ENCODE measurements around the gene ANO6. TPM values are rescaled to one million over a fixed set of nuclear protein-coding genes. Genes with fewer than 3 reads are reported as not detected.

The ANO6 gene
- total RNA-seq, 1 experiment from 2014 or later = 34.2 TPM

GRCh38 chr12:45294906-45295305, 79.0 kb downstream of the ANO6 start:
- no TSS peak for BruUV-seq (replicated peaks)
- intact Hi-C loops (cut with micrococcal nuclease; ENCODE audit: unreplicated experiment) = no loop called here
- no peak for TF ChIP-seq CTCF (IDR thresholded peaks at IDR 0.05; ENCODE audit: unreplicated experiment)
- no peak for DNase-seq
- H3K27ac Mint-ChIP-seq (ENCODE audit: unreplicated experiment) = no peak overlapping the region
- no peaks in the 10 kb centered on the region for H3K9me3 Mint-ChIP-seq (ENCODE audit: low read depth, unreplicated experiment)
- no peaks in the 10 kb centered on the region for H3K27me3 Mint-ChIP-seq (ENCODE audit: unreplicated experiment)
- H3K4me1 Mint-ChIP-seq (ENCODE audit: low read depth, unreplicated experiment) = no peaks in the 10 kb centered on the region
- CTCF ChIA-PET = no interaction called here
- H3K4me3 Mint-ChIP-seq (ENCODE audit: low read depth, unreplicated experiment) = no peak overlapping the region
- no peaks in the 10 kb centered on the region for H3K36me3 Mint-ChIP-seq (ENCODE audit: insufficient read depth, unreplicated experiment)

GRCh38 chr12:45296046-45296586, 80.2 kb downstream of the ANO6 start:
- CTCF ChIA-PET = no interaction called here
- DNase-seq = no peak
- Mint-ChIP-seq H3K9me3 (ENCODE audit: low read depth, unreplicated experiment) (no peaks in the 10 kb centered on the region), H3K36me3 (ENCODE audit: insufficient read depth, unreplicated experiment) (no peaks in the 10 kb centered on the region), H3K27me3 (ENCODE audit: unreplicated experiment) (no peaks in the 10 kb centered on the region), H3K27ac (ENCODE audit: unreplicated experiment) (no peak overlapping the region), H3K4me1 (ENCODE audit: low read depth, unreplicated experiment) (no peaks in the 10 kb centered on the region), H3K4me3 (ENCODE audit: low read depth, unreplicated experiment) (no peak overlapping the region)
- intact Hi-C loops (cut with micrococcal nuclease; ENCODE audit: unreplicated experiment) = no loop called here
- TF ChIP-seq CTCF (IDR thresholded peaks at IDR 0.05; ENCODE audit: unreplicated experiment) = no peak
- BruUV-seq (replicated peaks) = no TSS peak

GRCh38 chr12:45298047-45298446, 82.2 kb downstream of the ANO6 start:
- Mint-ChIP-seq H3K27me3 (ENCODE audit: unreplicated experiment) (no peaks in the 10 kb centered on the region), H3K4me3 (ENCODE audit: low read depth, unreplicated experiment) (no peak overlapping the region), H3K9me3 (ENCODE audit: low read depth, unreplicated experiment) (no peaks in the 10 kb centered on the region), H3K36me3 (ENCODE audit: insufficient read depth, unreplicated experiment) (no peaks in the 10 kb centered on the region), H3K4me1 (ENCODE audit: low read depth, unreplicated experiment) (no peaks in the 10 kb centered on the region), H3K27ac (ENCODE audit: unreplicated experiment) (no peak overlapping the region)
- DNase-seq = no peak
- no TSS peak for BruUV-seq (replicated peaks)
- TF ChIP-seq CTCF (IDR thresholded peaks at IDR 0.05; ENCODE audit: unreplicated experiment) = no peak
- intact Hi-C loops (cut with micrococcal nuclease; ENCODE audit: unreplicated experiment) = no loop called here
- CTCF ChIA-PET = no interaction called here

- TF ChIP-seq CTCF (IDR thresholded peaks at IDR 0.05; ENCODE audit: unreplicated experiment) = no peak
- DNase-seq = no peak
- BruUV-seq (replicated peaks) = no TSS peak
- H3K36me3 Mint-ChIP-seq (ENCODE audit: insufficient read depth, unreplicated experiment) = no peaks in the 10 kb centered on the region
- no peaks in the 10 kb centered on the region for H3K27me3 Mint-ChIP-seq (ENCODE audit: unreplicated experiment)
- no peak overlapping the region for H3K4me3 Mint-ChIP-seq (ENCODE audit: low read depth, unreplicated experiment)
- H3K27ac Mint-ChIP-seq (ENCODE audit: unreplicated experiment) = peak overlapping the region; percentile 50
- intact Hi-C loops (cut with micrococcal nuclease; ENCODE audit: unreplicated experiment) = no loop called here
- CTCF ChIA-PET = no interaction called here
- no peaks in the 10 kb centered on the region for H3K9me3 Mint-ChIP-seq (ENCODE audit: low read depth, unreplicated experiment)
- no peaks in the 10 kb centered on the region for H3K4me1 Mint-ChIP-seq (ENCODE audit: low read depth, unreplicated experiment)
Observed at GRCh38 chr12:45298721-45299692, 83.1 kb downstream of the ANO6 start.
